ENCODE results near the gene HNRNPU.

HNRNPU gene

DNA sequence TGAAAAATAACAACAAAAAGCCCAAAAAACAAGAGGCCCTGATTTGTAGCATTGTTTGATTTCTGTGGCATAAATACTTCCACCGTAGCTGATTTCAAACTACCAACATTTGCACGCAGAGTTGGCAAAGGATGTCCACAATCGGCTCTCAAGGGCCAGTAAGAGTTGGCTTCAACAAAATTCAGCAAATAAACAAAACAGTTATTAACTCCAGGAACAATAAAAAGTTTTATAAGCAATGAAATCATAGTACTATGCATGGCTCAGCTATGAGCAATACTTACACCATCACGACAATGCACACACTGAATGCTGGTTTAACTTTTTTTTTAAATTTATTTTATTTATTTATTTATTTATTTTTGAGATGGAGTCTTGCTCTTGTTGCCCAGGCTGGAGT is 37.6 kb downstream of the HNRNPU start:
- TF ChIP-seq, protein P1, sequence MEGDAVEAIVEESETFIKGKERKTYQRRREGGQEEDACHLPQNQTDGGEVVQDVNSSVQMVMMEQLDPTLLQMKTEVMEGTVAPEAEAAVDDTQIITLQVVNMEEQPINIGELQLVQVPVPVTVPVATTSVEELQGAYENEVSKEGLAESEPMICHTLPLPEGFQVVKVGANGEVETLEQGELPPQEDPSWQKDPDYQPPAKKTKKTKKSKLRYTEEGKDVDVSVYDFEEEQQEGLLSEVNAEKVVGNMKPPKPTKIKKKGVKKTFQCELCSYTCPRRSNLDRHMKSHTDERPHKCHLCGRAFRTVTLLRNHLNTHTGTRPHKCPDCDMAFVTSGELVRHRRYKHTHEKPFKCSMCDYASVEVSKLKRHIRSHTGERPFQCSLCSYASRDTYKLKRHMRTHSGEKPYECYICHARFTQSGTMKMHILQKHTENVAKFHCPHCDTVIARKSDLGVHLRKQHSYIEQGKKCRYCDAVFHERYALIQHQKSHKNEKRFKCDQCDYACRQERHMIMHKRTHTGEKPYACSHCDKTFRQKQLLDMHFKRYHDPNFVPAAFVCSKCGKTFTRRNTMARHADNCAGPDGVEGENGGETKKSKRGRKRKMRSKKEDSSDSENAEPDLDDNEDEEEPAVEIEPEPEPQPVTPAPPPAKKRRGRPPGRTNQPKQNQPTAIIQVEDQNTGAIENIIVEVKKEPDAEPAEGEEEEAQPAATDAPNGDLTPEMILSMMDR (IDR thresholded peaks at IDR 0.05; ENCODE audit: low read depth, low read length, missing control alignments): no peak
- in situ Hi-C loops (cut with HindIII; ENCODE audit: low sequenced_read_pairs): no loop called here
- no peak overlapping the region for H3K4me3 ChIP-seq (ENCODE audit: low read depth, low read length)
- no peak for DNase-seq (ENCODE audit: low read depth)

DNA sequence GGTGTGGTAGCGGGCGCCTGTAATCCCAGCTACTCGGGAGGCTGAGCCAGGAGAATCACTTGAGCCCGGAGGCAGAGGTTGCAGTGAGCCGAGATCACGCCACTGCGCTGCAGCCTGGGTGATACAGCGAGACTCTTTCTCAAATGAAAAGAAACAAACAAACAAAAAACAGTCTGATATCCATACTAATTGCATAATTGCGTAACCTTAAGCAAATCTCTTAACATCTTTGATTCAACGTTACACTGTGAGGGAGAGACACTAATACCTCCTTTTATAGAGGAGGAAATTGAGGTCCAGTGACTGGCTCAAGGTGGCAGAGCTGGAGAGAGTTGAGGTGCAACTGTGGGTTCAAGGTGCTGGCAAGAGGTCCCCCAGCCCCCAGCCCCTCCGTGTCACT is 41.5 kb downstream of the HNRNPU start:
- TF ChIP-seq, protein P1 (IDR thresholded peaks at IDR 0.05; ENCODE audit: low read depth, low read length, missing control alignments): no peak
- H3K4me3 ChIP-seq (ENCODE audit: low read depth, low read length): no peak overlapping the region
- in situ Hi-C loops (cut with HindIII; ENCODE audit: low sequenced_read_pairs): no loop called here
- DNase-seq (ENCODE audit: low read depth): no peak

- no peak for DNase-seq (ENCODE audit: low read depth)
- H3K4me3 ChIP-seq (ENCODE audit: low read depth, low read length): no peak overlapping the region
- in situ Hi-C loops (cut with HindIII; ENCODE audit: low sequenced_read_pairs): no loop called here
- TF ChIP-seq, protein P1 (IDR thresholded peaks at IDR 0.05; ENCODE audit: low read depth, low read length, missing control alignments): no peak
These were observed 43.2 kb downstream of the HNRNPU start for GRCh38 chr1:244821134-244821533.

- in situ Hi-C loops (cut with HindIII; ENCODE audit: low sequenced_read_pairs): no loop called here
- TF ChIP-seq, protein P1 (IDR thresholded peaks at IDR 0.05; ENCODE audit: low read depth, low read length, missing control alignments): no peak
- DNase-seq (ENCODE audit: low read depth): no peak
- H3K4me3 ChIP-seq (ENCODE audit: low read depth, low read length): no peak overlapping the region
These were observed 44.2 kb downstream of the HNRNPU start for GRCh38 chr1:244820131-244820530.

DNA sequence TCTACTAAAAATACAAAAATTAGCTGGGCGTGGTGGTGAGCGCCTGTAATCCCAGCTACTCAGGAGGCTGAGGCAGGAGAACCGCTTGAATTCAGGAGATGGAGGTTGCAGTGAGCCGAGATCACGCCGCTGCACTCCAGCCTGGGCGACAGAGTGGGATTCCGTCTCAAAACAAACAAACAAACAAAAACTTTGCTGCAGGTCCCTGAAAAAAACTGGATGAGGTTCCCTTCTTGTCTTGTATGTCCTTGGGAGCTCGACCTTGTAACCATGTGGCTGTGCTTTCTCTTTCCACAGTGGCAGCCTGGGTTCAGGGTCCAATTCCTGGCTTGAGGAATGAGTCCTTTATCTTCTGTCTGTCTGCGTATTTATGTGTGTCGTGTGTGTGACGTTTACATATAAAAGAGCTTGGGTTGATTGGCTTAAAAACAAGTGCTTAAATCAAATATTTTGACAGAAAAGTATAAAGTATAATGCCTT is 46.9 kb downstream of the HNRNPU start:
- TF ChIP-seq, protein P1 (IDR thresholded peaks at IDR 0.05; ENCODE audit: low read depth, low read length, missing control alignments): no peak
- no peak overlapping the region for H3K4me3 ChIP-seq (ENCODE audit: low read depth, low read length)
- in situ Hi-C loops (cut with HindIII; ENCODE audit: low sequenced_read_pairs): no loop called here
- no peak for DNase-seq (ENCODE audit: low read depth)

GRCh38 chr1:244815600-244816099 is 48.7 kb downstream of the HNRNPU start:
- TF ChIP-seq, protein P1 (IDR thresholded peaks at IDR 0.05; ENCODE audit: low read depth, low read length, missing control alignments): no peak
- no peak overlapping the region for H3K4me3 ChIP-seq (ENCODE audit: low read depth, low read length)
- in situ Hi-C loops (cut with HindIII; ENCODE audit: low sequenced_read_pairs): no loop called here
- no peak for DNase-seq (ENCODE audit: low read depth)
